Psoas muscle (tissue), 8 donors: ENCODE results near the gene OR51T1. TPM values are rescaled to one million over a fixed set of nuclear protein-coding genes. Genes with fewer than 3 reads are reported as not detected.

Experiments
- ATAC-seq, 4 donors: fragments of 200-7000 bp; cut with Tn5 transposase; one replicate each; pipeline ENCODE4 v1.9.1; 2020; ENCODE audit warnings: moderate library complexity in 3 of 4, mild to moderate bottlenecking in 2 of 4
- DNase-seq, 2 donors: peaks; one replicate each; pipeline ENCODE4 v3.0.0-alpha.2; 2020
- H3K27ac ChIP-seq: fragments of 200-600 bp; one replicate; pipeline ENCODE4 v1.8.0; 2022
- H3K27me3 ChIP-seq, 3 donors: fragments of 200-600 bp in 1 of 3; one replicate each; pipeline versions ENCODE4 v1.6.1 to v1.8.0; 2013 to 2022; ENCODE audit warnings: low read length in 2 of 3, mild to moderate bottlenecking in 2 of 3, moderate library complexity in 1 of 3; ENCODE audit not compliant: insufficient read depth in 3 of 3
- H3K36me3 ChIP-seq, 2 donors: fragments of 200-600 bp in 1 of 2; one replicate each; pipeline versions ENCODE4 v1.6.1 to v1.8.0; 2013 to 2022; ENCODE audit warnings: low read depth in 1 of 2, mild to moderate bottlenecking in 1 of 2, moderate library complexity in 1 of 2; ENCODE audit not compliant: insufficient read depth in 1 of 2
- H3K4me1 ChIP-seq: fragments of 200-600 bp; one replicate; pipeline ENCODE4 v1.8.0; 2022
- H3K4me3 ChIP-seq: fragments of 200-600 bp; one replicate; pipeline ENCODE4 v1.8.0; 2022; ENCODE audit warnings: mild to moderate bottlenecking
- H3K9me3 ChIP-seq: fragments of 200-600 bp; one replicate; pipeline ENCODE4 v1.8.0; 2022
- CTCF ChIP-seq: fragments of 200-600 bp; IDR thresholded peaks from one replicate; pipeline ENCODE4 v1.8.0; 2022; ENCODE audit warnings: antibody characterized with exemption
- WGBS, 3 donors: extraction: QIAGEN DNeasy Blood & Tissue Kit; methylation state at CpG; one replicate each; pipeline versions ENCODE4 v1.1.6 to v1.1.7; 2013; 5-methylcytosine and 5-hydroxymethylcytosine counted together
- intact Hi-C, 2 donors: fragments of 100-400 bp; cut with DNase I; formaldehyde crosslinking; loops; one replicate each; pipeline versions ENCODE4 v1.11.0 to v1.14.2; 2022
- polyA plus RNA-seq, 3 donors: library from polyadenylated mRNA; stranded (reverse); fragments of 200-250 nt; gene quantifications; one replicate each; pipeline ENCODE4 v1.2.3, GENCODE V29; 2013
- total RNA-seq, 4 donors: library from RNA; stranded (reverse); fragmentation: NEBNext Ultra II Directional in 2 of 4; extraction: Animal tissue kit (Norgen Biotek cat#: 25700) in 2 of 4; gene quantifications; one replicate each; pipeline versions ENCODE4 v1.2.1 to v1.2.4, GENCODE V29; 2021 to 2023
- donor health status: healthy with polysubstance abuse.
- donor health status: DM: no; HTN: no; CAD: no; lungs with moderate emphysema.
- donor health status: Bipolar disorder and iron deficiency.
- donor health status: healthy.
- donor health status: DM: yes; HTN: yes; CAD: no.
- donor health status: DM: no; HTN: no; CAD: no.
- donor health status: DM: no; HTN: no; CAD: no.
- donor health status: DM: yes; HTN: yes; CAD: no.

The OR51T1 gene
- total and polyA plus RNA-seq, 7 donors = not detected

GRCh38 chr11:4924239-4924638 is 42.5 kb downstream of the OR51T1 start, which contains the start of gene OR51G1:
Gene OR51G1 (minus strand): TSS chr11:4924339. CDS start chr11:4924339, 0 bp downstream.
- H3K9me3 ChIP-seq = no peaks in the 10 kb centered on the region
- no peaks in the 10 kb centered on the region for H3K4me1 ChIP-seq
- H3K36me3 ChIP-seq = no peaks in the 10 kb centered on the region
- TF ChIP-seq CTCF = no peak
- H3K4me3 ChIP-seq = no peak within 1 kb of the TSS
- no peaks in the 10 kb centered on the region for H3K27me3 ChIP-seq
- no peak within 1 kb of the TSS for H3K27ac ChIP-seq
- WGBS, 3 donors = 84 to 91% (median 88%) methylated on average over 1 of the region's 1 CpG
- ATAC-seq = no peak
- intact Hi-C loops = no loop called here
- no peak for DNase-seq

GRCh38 chr11:4926608-4927007 is 44.9 kb downstream of the OR51T1 start:
- Histone ChIP-seq H3K4me3 (no peak overlapping the region), H3K27me3 (no peaks in the 10 kb centered on the region), H3K36me3 (no peaks in the 10 kb centered on the region), H3K9me3 (no peaks in the 10 kb centered on the region), H3K27ac (no peak overlapping the region), H3K4me1 (no peaks in the 10 kb centered on the region)
- ATAC-seq (no peak), DNase-seq (no peak)
- intact Hi-C loops = no loop called here
- TF ChIP-seq CTCF = no peak

Other genes with a start within 250 kb of the OR51T1 start
- gene OR51D1, start 244.4 kb upstream of the OR51T1 start, total RNA-seq = not detected
- gene OR51D1, start 244.4 kb upstream of the OR51T1 start, polyA plus RNA-seq = not detected
- 1 to 10 TPM in 1 of 4 donors, under 1 TPM in 3; 0.61 to 2.1 (median 0.70) TPM for gene OR51E1, start 237.9 kb upstream of the OR51T1 start, total RNA-seq
- gene OR51E1, start 237.9 kb upstream of the OR51T1 start, polyA plus RNA-seq = 1 to 10 TPM in 1 of 3 donors, under 1 TPM in 2; 0.77 to 1.3 (median 0.94) TPM
- under 1 TPM in 3 of 4 donors, not detected in 1; 0.10 to 0.19 (median 0.19) TPM for gene OR51E2, start 184.0 kb upstream of the OR51T1 start, total RNA-seq
- under 1 TPM in 2 of 3 donors, not detected in 1; 0.21 to 0.23 TPM for gene OR51E2, start 184.0 kb upstream of the OR51T1 start, polyA plus RNA-seq
- gene MMP26, start 177.1 kb upstream of the OR51T1 start, total RNA-seq = not detected
- not detected for gene MMP26, start 177.1 kb upstream of the OR51T1 start, polyA plus RNA-seq
- gene OR51F1, start 112.0 kb upstream of the OR51T1 start, total RNA-seq = not detected
- gene OR51F1, start 112.0 kb upstream of the OR51T1 start, polyA plus RNA-seq = not detected
- not detected for gene OR52R1, start 77.5 kb upstream of the OR51T1 start, total RNA-seq
- not detected for gene OR52R1, start 77.5 kb upstream of the OR51T1 start, polyA plus RNA-seq
- not detected for gene OR51F2, start 60.6 kb upstream of the OR51T1 start, total RNA-seq
- gene OR51F2, start 60.6 kb upstream of the OR51T1 start, polyA plus RNA-seq = not detected
- gene OR51S1, start 32.7 kb upstream of the OR51T1 start, total RNA-seq = not detected
- gene OR51S1, start 32.7 kb upstream of the OR51T1 start, polyA plus RNA-seq = not detected
- not detected for gene OR51A7, start 21.9 kb downstream of the OR51T1 start, total RNA-seq
- not detected for gene OR51A7, start 21.9 kb downstream of the OR51T1 start, polyA plus RNA-seq
- not detected for gene OR51G2, start 37.5 kb downstream of the OR51T1 start, total RNA-seq
- gene OR51G2, start 37.5 kb downstream of the OR51T1 start, polyA plus RNA-seq = not detected
- gene OR51G1, start 42.4 kb downstream of the OR51T1 start, total RNA-seq = not detected
- gene OR51G1, start 42.4 kb downstream of the OR51T1 start, polyA plus RNA-seq = not detected
- gene OR51A4, start 65.7 kb downstream of the OR51T1 start, total RNA-seq = not detected
- gene OR51A4, start 65.7 kb downstream of the OR51T1 start, polyA plus RNA-seq = not detected
- not detected for gene OR51A2, start 73.8 kb downstream of the OR51T1 start, total RNA-seq
- gene OR51A2, start 73.8 kb downstream of the OR51T1 start, polyA plus RNA-seq = not detected
- not detected for gene OR51L1, start 113.0 kb downstream of the OR51T1 start, total RNA-seq
- gene OR51L1, start 113.0 kb downstream of the OR51T1 start, polyA plus RNA-seq = not detected
- not detected for gene OR52J3, start 164.6 kb downstream of the OR51T1 start, total RNA-seq
- gene OR52J3, start 164.6 kb downstream of the OR51T1 start, polyA plus RNA-seq = not detected
- gene OR52E2, start 177.7 kb downstream of the OR51T1 start, total RNA-seq = not detected
- gene OR52E2, start 177.7 kb downstream of the OR51T1 start, polyA plus RNA-seq = not detected
- gene OR52E1, start 187.7 kb downstream of the OR51T1 start, total RNA-seq = not detected
- gene OR52E1, start 187.7 kb downstream of the OR51T1 start, polyA plus RNA-seq = not detected